Endothelial cell (in vitro differentiated cells): ENCODE measurements around the gene F11R. TPM values are rescaled to one million over a fixed set of nuclear protein-coding genes. Genes with fewer than 3 reads are reported as not detected.

ENCODE experiments used
- DNase-seq: peaks from one replicate; pipeline ENCODE4 v3.0.0; 2021; ENCODE audit warnings: low spot score
- H3K27ac Mint-ChIP-seq: one replicate; pipeline ENCODE4 v1.8.0; 2021; ENCODE audit warnings: mixed read lengths, inconsistent platforms; ENCODE audit not compliant: unreplicated experiment
- H3K27me3 Mint-ChIP-seq: one replicate; pipeline ENCODE4 v1.8.0; 2021; ENCODE audit warnings: mild to moderate bottlenecking, moderate library complexity, mixed read lengths, inconsistent platforms; ENCODE audit not compliant: unreplicated experiment
- H3K36me3 Mint-ChIP-seq: one replicate; pipeline ENCODE4 v1.8.0; 2021; ENCODE audit warnings: mild to moderate bottlenecking, low read depth, mixed read lengths, inconsistent platforms; ENCODE audit not compliant: unreplicated experiment
- H3K4me1 Mint-ChIP-seq: one replicate; pipeline ENCODE4 v1.8.0; 2021; ENCODE audit warnings: mild to moderate bottlenecking, mixed read lengths, inconsistent platforms; ENCODE audit not compliant: unreplicated experiment
- H3K4me3 Mint-ChIP-seq: one replicate; pipeline ENCODE4 v1.8.0; 2021; ENCODE audit warnings: mild to moderate bottlenecking, mixed read lengths, inconsistent platforms; ENCODE audit not compliant: unreplicated experiment
- H3K9me3 Mint-ChIP-seq: one replicate; pipeline ENCODE4 v1.8.0; 2021; ENCODE audit warnings: mixed read lengths, inconsistent platforms; ENCODE audit not compliant: unreplicated experiment
- total RNA-seq: library from RNA; stranded (reverse); fragmentation: NEBNext Ultra II Directional; extraction: Animal tissue kit (Norgen Biotek cat#: 25700); gene quantifications from one replicate; pipeline ENCODE4 v1.2.1, GENCODE V29; 2021; ENCODE audit not compliant: unreplicated experiment
- TF ChIP-seq, protein P1 (sequence below): fragments of 200-600 bp; sonication (generic); IDR thresholded peaks from one replicate; pipeline ENCODE4 v1.5.0; 2021; ENCODE audit warnings: antibody characterized with exemption; ENCODE audit not compliant: unreplicated experiment

Gene F11R
- total RNA-seq, 1 donor from 2014 or later = 361 TPM

DNA sequence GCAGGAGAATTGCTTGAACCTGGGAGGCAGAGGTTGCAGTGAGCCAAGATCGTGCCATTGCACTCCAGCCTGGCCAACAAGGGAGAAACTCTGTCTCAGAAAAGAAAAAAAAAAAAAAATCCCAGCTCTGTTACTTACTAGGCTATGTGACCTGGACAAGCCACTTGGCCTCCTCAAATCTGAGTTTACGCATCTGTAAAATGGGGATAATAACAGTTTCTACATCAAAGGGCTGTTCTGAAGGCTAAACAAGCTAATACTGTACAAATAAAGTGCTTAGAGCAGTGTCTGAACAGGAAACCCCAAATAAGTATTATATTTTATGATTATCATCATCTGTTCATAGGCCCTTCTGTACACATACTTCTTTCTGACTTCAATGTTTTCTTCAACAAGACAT is 13.6 kb downstream of the F11R start:
- Mint-ChIP-seq H3K9me3 (no peaks in the 10 kb centered on the region), H3K27me3 (peaks cover 3% of the 10 kb centered on the region), H3K27ac (no peak overlapping the region), H3K4me3 (no peak overlapping the region), H3K4me1 (peaks cover 26% of the 10 kb centered on the region), H3K36me3 (peaks cover 21% of the 10 kb centered on the region)
- DNase-seq = no peak
- TF ChIP-seq, protein P1, sequence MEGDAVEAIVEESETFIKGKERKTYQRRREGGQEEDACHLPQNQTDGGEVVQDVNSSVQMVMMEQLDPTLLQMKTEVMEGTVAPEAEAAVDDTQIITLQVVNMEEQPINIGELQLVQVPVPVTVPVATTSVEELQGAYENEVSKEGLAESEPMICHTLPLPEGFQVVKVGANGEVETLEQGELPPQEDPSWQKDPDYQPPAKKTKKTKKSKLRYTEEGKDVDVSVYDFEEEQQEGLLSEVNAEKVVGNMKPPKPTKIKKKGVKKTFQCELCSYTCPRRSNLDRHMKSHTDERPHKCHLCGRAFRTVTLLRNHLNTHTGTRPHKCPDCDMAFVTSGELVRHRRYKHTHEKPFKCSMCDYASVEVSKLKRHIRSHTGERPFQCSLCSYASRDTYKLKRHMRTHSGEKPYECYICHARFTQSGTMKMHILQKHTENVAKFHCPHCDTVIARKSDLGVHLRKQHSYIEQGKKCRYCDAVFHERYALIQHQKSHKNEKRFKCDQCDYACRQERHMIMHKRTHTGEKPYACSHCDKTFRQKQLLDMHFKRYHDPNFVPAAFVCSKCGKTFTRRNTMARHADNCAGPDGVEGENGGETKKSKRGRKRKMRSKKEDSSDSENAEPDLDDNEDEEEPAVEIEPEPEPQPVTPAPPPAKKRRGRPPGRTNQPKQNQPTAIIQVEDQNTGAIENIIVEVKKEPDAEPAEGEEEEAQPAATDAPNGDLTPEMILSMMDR = no peak

DNA sequence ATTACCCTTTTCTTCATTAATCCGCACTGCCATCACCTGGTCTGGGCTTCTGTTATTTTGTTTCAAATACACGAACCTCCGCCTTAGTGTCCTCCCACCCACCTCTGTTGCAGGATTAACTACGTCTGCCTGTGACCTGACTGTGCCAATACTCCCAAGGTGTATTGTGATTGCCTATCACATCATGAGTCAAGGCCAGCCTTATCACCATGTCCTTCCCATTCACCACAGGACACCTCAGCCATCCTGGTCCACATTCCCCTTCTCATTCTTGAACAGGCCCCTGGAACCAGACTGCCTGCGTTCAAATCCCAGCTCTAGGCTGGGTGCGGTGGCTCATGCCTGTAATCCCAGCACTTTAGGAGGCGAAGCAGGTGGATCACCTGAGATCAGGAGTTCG is 14.4 kb downstream of the F11R start:
- Mint-ChIP-seq H3K36me3 (peaks cover 17% of the 10 kb centered on the region), H3K4me1 (peaks cover 24% of the 10 kb centered on the region), H3K27ac (peak overlapping the region; percentile 48), H3K9me3 (no peaks in the 10 kb centered on the region), H3K4me3 (peak overlapping the region; percentile 62), H3K27me3 (peaks cover 3% of the 10 kb centered on the region)
- DNase-seq = no peak
- TF ChIP-seq, protein P1 = no peak

DNA sequence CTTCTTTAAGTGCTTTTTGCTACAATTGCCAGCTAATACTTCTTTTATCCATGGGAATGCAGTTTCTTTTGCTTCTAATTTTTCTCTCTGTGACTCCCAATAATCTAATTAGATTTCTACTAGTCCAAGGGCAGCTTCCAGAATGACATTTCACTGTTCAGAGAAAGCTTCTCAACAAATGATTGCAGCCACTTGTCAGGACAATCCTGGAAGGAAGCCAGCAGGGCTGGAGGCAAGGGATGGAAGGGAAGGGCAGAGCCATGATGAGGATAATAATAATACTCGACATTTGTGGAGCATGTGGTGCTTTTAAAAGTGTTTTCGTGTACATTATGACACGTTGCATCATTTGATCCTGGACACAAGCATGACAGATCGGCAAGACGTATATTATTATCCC is 19.4 kb downstream of the F11R start:
- Mint-ChIP-seq H3K27me3 (peaks cover 15% of the 10 kb centered on the region), H3K4me3 (peak overlapping the region; percentile 37), H3K9me3 (no peaks in the 10 kb centered on the region), H3K36me3 (peaks cover 53% of the 10 kb centered on the region), H3K27ac (peak overlapping the region; percentile 19), H3K4me1 (peaks cover 57% of the 10 kb centered on the region)
- TF ChIP-seq, protein P1 = no peak
- DNase-seq = no peak

DNA sequence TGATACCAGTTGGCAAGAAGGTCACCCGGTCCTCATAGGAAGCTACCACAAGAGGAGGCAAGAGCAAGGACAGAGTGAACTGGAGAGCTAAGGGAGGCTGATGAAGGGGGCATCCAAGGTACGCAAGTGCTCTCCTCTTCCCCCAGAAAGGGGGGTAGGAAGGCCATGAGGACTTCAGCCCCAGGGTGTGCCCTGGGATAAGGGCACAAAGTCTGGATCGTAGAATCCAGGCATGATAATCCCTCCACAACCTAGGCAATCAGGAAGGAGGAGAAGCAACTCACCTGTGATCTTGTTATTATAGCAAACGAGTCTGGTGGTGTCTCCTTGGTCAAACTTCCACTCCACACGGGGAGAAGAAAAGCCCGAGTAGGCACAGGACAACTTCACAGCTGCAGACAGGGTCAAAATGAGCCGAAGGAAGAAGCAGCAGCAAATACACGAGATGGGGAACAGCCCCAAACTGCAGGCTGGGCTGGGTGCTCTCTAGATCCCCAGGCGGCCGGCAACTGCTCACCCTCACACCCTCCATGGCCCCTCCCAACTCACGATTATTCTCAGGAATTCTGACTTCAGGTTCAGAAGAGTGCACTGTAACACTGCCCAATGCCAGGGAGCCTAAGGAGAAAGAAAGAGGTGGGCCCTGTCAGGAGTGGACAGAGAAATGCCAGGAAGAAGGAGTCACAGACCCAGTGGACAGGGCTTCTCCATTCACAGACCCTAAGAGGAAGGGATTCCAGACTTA is 20.0 kb downstream of the F11R start:
- DNase-seq = no peak
- peak overlapping the region; percentile 39 for H3K4me3 Mint-ChIP-seq
- peaks cover 12% of the 10 kb centered on the region for H3K27me3 Mint-ChIP-seq
- H3K27ac Mint-ChIP-seq = peak overlapping the region; percentile 27
- H3K9me3 Mint-ChIP-seq = no peaks in the 10 kb centered on the region
- TF ChIP-seq, protein P1 = no peak
- peaks cover 55% of the 10 kb centered on the region for H3K4me1 Mint-ChIP-seq
- H3K36me3 Mint-ChIP-seq = peaks cover 52% of the 10 kb centered on the region

DNA sequence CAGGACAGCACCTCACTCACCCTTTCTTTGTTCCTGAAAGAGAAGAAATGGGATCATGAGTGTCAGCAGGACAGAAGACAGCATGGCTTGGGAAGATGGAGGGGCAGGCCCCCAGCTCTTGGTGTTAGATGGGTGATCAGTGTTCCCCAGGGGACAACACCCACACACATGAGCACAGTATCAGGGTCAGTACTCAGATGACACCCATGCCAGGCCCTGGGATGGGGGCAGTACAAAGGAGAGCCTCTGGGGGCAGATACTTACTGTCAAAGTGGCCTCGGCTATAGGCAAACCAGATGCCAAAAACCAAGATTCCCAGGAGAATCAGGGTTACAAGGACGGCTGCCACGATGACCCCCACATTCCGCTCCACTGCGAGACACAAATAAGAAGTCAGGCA is 21.6 kb downstream of the F11R start:
- Mint-ChIP-seq H3K9me3 (no peaks in the 10 kb centered on the region), H3K4me1 (peaks cover 60% of the 10 kb centered on the region), H3K27ac (peak overlapping the region; percentile 99), H3K27me3 (peaks cover 12% of the 10 kb centered on the region), H3K36me3 (peaks cover 58% of the 10 kb centered on the region), H3K4me3 (peak overlapping the region; percentile 29)
- no peak for DNase-seq
- TF ChIP-seq, protein P1 = no peak
